HepG2 (cell line): ENCODE results near the gene HNF1B.

Source experiments
- EP300 ChIP-seq, 3 experiments: sonication (generic) in 1 of 3; formaldehyde crosslinking in 1 of 3; IDR thresholded peaks; 2 replicates each; pipeline versions ENCODE4 v1.5.1 to v1.6.1; 2011 to 2020; ENCODE audit warnings: low read depth in 2 of 3, low read length in 2 of 3, borderline replicate concordance in 1 of 3, improper control_type of control experiment in 1 of 3, mild to moderate bottlenecking in 1 of 3, missing genetic modification reagents in 1 of 3, moderate library complexity in 1 of 3
- SOX6 ChIP-seq, 2 experiments: fragments of 450-650 bp in 1 of 2; sonication (generic) in 1 of 2; formaldehyde crosslinking in 1 of 2; IDR thresholded peaks; 2 replicates each; pipeline versions ENCODE4 v1.4.0 to v1.6.1; 2017 to 2020; ENCODE audit warnings: antibody characterized with exemption in 1 of 2, mild to moderate bottlenecking in 1 of 2, missing genetic modification reagents in 1 of 2
- TF ChIP-seq, protein P1 (sequence below): sonication (generic); formaldehyde crosslinking; IDR thresholded peaks from one replicate; pipeline ENCODE4 v1.5.1; 2020; ENCODE audit warnings: mild to moderate bottlenecking, missing genetic modification reagents; ENCODE audit errors: not compliant biosample characterization
- TF ChIP-seq, protein P2 (sequence below): sonication (generic); formaldehyde crosslinking; IDR thresholded peaks from 2 replicates; pipeline ENCODE4 v1.5.0; 2020; ENCODE audit warnings: mild to moderate bottlenecking, missing genetic modification reagents, moderate library complexity

DNA sequence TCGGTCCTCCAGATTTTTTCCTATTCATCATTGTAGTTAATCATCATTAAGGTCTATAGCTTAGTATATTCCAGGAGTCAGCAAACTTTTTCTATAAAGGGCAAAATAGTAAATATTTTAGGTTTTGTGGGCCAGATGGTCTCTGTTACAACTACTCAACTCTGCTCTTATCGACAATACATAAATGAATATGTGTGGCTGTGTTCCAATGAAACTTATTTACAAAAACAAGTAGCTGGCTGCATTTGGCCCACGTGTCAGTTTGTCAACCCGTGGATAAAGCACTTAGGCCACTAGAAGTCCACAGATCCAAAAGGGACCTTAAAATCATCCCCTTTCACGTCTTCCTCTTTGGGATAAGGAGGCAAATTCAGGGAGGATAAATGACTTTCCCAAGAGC is 5.4 kb upstream of the HNF1B start:
- TF ChIP-seq, protein P1, sequence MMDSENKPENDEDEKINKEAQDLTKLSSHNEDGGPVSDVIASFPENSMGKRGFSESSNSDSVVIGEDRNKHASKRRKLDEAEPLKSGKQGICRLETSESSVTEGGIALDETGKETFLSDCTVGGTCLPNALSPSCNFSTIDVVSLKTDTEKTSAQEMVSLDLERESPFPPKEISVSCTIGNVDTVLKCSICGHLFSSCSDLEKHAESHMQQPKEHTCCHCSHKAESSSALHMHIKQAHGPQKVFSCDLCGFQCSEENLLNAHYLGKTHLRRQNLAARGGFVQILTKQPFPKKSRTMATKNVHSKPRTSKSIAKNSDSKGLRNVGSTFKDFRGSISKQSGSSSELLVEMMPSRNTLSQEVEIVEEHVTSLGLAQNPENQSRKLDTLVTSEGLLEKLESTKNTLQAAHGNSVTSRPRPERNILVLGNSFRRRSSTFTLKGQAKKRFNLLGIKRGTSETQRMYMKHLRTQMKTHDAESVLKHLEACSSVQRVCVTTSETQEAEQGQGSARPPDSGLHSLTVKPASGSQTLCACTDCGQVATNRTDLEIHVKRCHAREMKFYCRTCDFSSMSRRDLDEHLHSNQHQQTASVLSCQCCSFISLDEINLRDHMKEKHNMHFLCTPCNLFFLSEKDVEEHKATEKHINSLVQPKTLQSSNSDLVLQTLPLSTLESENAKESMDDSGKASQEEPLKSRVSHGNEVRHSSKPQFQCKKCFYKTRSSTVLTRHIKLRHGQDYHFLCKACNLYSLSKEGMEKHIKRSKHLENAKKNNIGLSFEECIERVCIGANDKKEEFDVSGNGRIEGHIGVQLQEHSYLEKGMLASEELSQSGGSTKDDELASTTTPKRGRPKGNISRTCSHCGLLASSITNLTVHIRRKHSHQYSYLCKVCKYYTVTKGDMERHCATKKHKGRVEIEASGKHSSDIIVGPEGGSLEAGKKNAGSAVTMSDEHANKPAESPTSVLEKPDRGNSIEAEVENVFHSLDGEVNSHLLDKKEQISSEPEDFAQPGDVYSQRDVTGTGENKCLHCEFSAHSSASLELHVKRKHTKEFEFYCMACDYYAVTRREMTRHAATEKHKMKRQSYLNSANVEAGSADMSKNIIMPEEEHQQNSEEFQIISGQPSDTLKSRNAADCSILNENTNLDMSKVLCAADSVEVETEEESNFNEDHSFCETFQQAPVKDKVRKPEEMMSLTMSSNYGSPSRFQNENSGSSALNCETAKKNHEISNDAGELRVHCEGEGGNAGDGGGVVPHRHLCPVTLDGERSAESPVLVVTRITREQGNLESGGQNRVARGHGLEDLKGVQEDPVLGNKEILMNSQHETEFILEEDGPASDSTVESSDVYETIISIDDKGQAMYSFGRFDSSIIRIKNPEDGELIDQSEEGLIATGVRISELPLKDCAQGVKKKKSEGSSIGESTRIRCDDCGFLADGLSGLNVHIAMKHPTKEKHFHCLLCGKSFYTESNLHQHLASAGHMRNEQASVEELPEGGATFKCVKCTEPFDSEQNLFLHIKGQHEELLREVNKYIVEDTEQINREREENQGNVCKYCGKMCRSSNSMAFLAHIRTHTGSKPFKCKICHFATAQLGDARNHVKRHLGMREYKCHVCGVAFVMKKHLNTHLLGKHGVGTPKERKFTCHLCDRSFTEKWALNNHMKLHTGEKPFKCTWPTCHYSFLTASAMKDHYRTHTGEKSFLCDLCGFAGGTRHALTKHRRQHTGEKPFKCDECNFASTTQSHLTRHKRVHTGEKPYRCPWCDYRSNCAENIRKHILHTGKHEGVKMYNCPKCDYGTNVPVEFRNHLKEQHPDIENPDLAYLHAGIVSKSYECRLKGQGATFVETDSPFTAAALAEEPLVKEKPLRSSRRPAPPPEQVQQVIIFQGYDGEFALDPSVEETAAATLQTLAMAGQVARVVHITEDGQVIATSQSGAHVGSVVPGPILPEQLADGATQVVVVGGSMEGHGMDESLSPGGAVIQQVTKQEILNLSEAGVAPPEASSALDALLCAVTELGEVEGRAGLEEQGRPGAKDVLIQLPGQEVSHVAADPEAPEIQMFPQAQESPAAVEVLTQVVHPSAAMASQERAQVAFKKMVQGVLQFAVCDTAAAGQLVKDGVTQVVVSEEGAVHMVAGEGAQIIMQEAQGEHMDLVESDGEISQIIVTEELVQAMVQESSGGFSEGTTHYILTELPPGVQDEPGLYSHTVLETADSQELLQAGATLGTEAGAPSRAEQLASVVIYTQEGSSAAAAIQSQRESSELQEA (CRISPR knock-in tag): no peak
- TF ChIP-seq SOX6 (IDR thresholded peaks at IDR 0.05): no peak
- TF ChIP-seq SOX6 (CRISPR knock-in tag; IDR thresholded peaks at IDR 0.05): no peak
- TF ChIP-seq, protein P2, sequence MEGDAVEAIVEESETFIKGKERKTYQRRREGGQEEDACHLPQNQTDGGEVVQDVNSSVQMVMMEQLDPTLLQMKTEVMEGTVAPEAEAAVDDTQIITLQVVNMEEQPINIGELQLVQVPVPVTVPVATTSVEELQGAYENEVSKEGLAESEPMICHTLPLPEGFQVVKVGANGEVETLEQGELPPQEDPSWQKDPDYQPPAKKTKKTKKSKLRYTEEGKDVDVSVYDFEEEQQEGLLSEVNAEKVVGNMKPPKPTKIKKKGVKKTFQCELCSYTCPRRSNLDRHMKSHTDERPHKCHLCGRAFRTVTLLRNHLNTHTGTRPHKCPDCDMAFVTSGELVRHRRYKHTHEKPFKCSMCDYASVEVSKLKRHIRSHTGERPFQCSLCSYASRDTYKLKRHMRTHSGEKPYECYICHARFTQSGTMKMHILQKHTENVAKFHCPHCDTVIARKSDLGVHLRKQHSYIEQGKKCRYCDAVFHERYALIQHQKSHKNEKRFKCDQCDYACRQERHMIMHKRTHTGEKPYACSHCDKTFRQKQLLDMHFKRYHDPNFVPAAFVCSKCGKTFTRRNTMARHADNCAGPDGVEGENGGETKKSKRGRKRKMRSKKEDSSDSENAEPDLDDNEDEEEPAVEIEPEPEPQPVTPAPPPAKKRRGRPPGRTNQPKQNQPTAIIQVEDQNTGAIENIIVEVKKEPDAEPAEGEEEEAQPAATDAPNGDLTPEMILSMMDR: no peak
- TF ChIP-seq EP300 (IDR thresholded peaks at IDR 0.05; ENCODE audit: low read depth in 2 of 2, low read length in 2 of 2): no peak
- no peak for TF ChIP-seq EP300 (CRISPR knock-in tag; IDR thresholded peaks at IDR 0.05; ENCODE audit: borderline replicate concordance)
